Measurements from ENCODE around the gene SMC1B.

- TF ChIP-seq CTCF (conservative IDR thresholded peaks at IDR 0.05; ENCODE audit: low read length): no peak
- TF ChIP-seq EZH2phosphoT487 (IDR thresholded peaks at IDR 0.05; ENCODE audit: borderline replicate concordance, low read depth, low read length): no peak
These were observed 37.7 kb upstream of the SMC1B start for GRCh38 chr22:45450921-45451651.
